Activated naive CD4-positive, alpha-beta T cell (primary cell): ENCODE results near the gene MCCC1.
"Not testable (repeated sequence)": the region's sequence is repeated elsewhere in the genome, so short reads cannot be mapped to it uniquely, and the experiment has no call there.

Source experiments
- DNase-seq, 4 experiments: peaks; one replicate each; lab custom pipeline; 2025; lab: John Stamatoyannopoulos, UW

MCCC1 gene

GRCh38 chr3:183046883-183047282 is 52.4 kb downstream of the MCCC1 start:
- no peak for DNase-seq

DNA sequence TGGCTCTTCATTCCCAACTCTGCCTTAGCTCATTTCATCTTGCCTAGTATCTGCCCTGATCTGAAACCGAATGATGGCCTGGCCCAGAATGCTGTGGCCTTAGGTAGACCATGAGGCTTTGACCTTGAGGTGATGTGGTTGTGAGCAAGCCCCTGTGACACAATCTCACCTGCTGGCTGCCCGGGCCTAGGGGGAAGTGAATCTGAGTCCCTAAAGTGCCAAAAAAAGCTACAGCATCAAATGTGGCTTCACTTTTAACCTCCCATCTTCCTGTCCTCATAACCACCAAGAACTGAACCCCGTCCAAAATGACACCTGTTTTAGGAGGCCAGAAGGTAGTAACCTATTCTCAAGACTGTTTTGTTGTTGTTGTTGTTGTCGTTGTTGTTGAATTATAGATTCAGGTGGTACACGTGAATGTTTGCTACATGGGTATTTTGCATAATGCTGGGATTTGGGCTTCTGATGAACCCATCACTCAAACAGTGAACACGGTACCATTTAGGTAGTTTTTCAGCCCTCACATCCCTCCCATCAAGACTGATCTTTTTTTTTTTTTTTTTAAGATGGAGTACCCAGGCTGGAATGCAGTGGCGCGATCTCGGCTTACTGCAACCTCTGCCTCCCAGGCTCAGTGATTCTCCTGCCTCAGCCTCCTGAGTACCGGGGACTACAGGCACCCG is 54.6 kb downstream of the MCCC1 start:
- no peak for DNase-seq

DNA sequence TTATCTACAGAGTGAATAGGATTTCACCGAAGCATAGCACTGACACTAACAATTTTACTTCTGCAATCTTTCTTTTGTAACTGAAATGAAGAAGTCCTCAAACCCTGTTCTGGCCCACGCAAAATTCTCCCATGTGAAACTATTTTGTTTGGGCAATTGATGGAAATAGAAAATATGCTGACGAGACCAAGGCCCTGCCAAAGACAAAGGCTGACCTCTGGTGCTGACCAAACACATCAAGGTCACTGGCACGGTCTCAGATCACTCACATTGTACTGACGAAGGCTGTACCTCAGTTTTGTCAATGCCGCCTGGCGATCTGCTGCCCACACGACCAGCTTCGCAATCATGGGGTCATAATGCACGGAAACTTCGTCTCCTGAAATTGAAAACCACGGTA is 60.5 kb downstream of the MCCC1 start:
- no peak for DNase-seq

DNA sequence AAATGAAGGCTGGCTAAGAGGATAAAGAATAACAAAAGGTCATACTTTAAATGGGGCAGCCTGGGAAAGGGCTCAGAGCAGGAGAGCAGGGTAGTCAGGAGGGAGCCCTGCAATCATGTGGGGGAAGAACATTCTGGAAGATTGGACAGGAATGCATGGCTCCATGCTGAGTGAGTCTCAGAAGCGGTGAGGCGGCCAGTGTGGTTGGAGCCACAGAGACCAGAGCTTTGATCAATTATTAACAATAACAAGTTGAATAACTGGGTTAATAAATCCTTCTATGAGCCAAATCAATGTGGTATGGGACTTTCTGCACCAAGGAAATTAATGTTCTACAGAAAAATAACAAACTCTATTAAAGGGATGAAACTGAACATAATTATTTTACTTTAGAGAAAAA is 61.1 kb downstream of the MCCC1 start:
- DNase-seq, result no peak

DNA sequence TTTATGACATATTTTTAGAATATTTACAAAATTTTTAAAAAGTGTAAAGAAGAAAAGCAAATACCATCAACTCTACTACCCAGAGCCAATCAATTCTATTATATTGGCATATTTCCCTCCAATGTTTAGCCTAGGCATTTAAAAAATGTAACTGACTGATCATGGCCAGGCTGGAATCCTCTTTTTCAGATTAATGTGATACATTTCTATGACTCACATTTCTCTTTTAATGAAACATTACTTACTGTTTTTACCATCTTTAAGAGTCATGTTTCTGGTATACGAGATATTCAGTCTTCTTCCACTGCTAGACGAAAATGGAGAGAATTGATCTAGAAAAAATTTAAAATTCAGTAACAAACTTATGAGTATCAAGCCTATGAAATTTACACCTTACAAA is 65.5 kb downstream of the MCCC1 start:
- no peak for DNase-seq

GRCh38 chr3:183032880-183033555 is 66.3 kb downstream of the MCCC1 start:
- DNase-seq, result no peak

DNA sequence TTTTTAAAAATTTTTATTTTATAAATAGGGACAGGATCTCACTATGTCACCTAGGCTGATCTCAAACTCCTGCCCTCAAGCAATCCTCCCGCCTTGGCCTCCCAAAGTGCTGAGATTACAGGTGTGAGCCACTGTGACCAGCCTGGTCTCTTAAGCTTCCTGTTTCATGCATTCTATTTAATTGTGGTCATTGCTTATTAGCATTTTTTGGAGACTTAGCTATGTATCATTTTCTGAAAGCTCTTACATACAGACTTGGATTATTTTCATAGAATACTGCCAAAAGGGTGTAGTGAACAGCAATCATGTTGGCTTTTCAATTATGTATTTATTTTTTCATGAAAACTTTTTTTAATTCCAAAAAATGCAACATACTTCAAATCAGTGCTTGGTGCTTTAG is 67.5 kb downstream of the MCCC1 start:
- DNase-seq, result no peak

GRCh38 chr3:183028416-183028815 is 70.9 kb downstream of the MCCC1 start:
- no peak for DNase-seq

DNA sequence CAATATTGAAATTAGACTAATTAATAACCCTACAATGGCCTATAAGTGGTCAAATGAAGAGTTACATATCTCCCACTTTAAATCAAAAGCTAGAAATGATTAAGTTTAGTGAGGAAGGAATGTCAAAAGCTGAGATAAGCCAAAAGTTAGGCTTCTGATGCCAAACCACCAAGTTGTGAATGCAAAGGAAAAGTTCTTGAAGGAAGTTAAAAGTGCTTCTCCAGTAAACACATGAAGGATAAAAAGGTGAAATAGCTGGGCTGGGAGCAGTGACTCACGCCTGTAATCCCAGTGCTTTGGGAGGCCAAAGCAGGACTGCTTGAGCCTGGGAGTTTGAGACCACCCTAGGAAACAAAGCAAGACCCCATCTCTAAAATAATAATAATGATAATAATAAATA is 72.0 kb downstream of the MCCC1 start:
- DNase-seq, result no peak

DNA sequence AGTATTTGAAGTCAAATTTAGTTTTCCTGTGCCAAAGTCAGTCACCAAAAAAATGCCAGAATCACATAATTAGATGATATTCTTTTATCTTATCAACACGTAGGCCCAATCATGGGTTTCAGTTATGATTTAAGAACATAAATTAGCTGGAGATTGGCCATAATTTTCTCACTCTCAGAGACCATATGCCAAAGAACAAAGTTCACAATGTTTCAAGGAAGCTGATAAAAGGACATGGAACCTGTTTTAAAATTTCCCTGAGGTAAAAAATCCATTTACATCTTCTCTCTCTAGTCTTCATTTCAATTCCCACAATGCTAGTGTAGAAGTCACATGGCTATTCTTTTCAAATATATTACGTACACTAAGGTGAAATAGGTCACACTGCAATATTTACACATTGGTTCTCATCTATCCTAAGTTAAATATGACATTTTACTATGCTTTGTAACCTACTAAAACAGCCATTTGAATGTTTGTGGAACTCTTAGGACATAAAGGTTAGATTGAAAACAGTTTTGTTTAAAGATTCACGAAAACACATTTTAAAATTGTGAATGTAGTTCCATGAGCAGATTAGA is 76.3 kb downstream of the MCCC1 start:
- no peak for DNase-seq

GRCh38 chr3:183018421-183019192 is 80.7 kb downstream of the MCCC1 start:
- DNase-seq, result no peak

DNA sequence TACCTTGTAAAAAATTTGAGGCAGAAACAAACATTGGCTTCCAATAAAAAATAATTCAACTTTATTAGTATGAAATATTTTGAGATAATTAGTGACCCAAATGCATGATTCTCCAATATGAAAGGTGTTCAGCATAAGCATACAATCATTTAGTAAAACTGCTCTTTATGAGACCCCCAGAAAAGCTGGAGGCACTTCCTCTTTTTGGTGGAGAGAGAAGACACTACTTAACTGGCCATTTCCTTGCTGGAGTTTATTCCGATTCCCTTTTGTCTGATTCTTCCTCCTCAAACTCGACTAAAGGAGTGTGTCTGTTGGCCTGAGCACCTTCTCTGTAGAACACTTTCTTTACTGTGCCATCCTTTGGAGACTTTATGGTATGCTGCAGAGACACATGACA is 84.1 kb downstream of the MCCC1 start:
- no peak for DNase-seq

DNA sequence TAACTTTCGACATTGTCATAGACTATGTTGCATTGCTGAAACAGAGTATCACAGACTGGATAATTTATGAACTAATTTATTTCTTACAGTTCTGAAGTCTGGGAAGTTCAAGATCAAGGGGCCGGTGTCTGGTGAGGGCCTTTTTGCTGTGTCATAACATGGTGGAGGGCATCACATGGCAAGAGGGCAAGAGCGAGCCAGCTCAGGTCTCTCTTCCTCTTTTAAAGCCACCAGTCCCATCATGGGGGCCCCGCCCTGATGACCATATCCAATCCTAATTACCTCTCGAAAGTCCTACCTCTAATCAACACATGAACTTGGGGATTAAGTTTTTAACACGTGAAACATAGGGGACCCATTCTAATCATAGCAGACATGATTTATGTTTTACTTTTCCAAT is 85.4 kb downstream of the MCCC1 start:
- no peak for DNase-seq

- DNase-seq, result no peak
Observed at GRCh38 chr3:183013074-183013473, 86.2 kb downstream of the MCCC1 start.

GRCh38 chr3:183008800-183009199 is 90.5 kb downstream of the MCCC1 start:
- DNase-seq, result no peak

GRCh38 chr3:183008303-183008702 is 91.0 kb downstream of the MCCC1 start:
- no peak for DNase-seq

DNA sequence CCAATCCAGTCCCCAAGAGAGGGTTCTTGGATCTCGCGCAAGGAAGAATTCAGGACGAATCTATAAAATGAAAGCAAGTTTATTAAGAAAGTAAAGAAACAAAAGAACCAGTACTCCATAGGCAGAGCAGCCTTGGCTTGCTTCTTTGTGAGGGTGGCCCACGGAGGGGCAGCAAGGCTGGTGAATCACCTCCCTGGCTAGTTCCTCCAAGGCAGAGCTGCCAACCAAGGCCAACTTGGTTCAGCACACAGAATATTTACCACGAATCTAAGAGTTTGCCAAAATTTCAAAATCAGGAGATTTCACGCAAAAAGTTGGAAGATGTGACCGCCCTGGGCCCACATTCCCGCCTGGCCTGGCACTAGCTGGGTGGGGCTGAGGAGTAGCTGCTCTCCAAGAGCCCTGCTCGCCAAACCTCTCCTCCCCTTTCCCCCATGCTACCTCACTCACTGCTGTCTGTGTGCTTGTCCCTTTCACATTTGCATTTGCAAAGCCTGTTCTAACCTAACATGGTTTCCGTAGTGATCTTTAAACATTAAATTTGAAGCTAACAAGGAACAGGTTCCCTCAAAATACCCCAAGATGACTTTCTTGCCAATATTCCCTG is 92.8 kb downstream of the MCCC1 start:
- DNase-seq, result no peak

- no peak for DNase-seq
Observed at GRCh38 chr3:182999767-183000166, 99.5 kb downstream of the MCCC1 start.

GRCh38 chr3:182993486-182994201 is 105.7 kb downstream of the MCCC1 start:
- DNase-seq, result not testable (repeated sequence)

DNA sequence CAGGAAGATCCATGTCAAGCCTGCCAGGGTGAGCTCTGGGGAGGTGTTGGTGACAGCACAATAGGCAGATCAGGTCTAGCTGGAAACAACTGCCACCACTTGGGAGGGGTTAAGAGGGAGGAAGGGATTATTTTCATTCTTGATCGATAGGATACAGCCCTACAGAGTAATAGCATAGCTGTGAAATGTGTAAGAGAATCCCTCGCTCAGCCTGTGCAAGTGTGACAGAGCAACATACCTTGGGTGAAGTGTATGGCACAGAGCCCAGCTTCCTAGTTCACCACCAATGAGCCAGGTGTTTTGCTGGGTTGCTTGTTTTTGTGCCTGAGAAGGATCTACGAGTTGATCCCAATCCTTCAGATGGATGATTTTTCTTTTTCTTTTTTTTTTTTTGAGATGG is 109.7 kb downstream of the MCCC1 start:
- DNase-seq, result no peak

- DNase-seq, result no peak
Observed at GRCh38 chr3:182986021-182986420, 113.3 kb downstream of the MCCC1 start.

DNA sequence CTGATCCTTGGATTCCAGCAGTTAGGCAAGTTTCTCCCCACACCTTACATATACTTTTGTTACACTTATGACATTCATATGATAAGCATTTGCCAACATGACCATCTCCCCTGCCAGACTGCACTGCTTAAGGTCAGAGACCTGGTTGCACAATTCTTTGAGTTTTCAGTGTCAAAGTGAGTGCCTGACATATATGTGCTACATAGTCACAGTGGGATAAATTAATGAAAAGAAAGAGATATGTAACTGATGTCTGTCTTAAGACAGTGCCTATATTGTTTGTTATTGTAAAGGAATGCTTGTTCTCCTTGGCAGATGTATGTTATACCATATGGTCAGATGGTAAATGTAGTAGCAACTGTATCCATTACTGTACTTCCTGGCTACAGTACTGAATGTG is 115.4 kb downstream of the MCCC1 start:
- no peak for DNase-seq
